ENCODE data around the gene C1orf115. TPM values are rescaled to one million over a fixed set of nuclear protein-coding genes. Genes with fewer than 3 reads are reported as not detected.

C1orf115 gene
- total RNA-seq, 1 donor from 2014 or later: 30.5 TPM

GRCh38 chr1:220741349-220741748, 51.2 kb downstream of the C1orf115 start:
- no peak for DNase-seq
- H3K27ac Mint-ChIP-seq (ENCODE audit: unreplicated experiment): no peak overlapping the region
- H3K9me3 Mint-ChIP-seq (ENCODE audit: unreplicated experiment): no peaks in the 10 kb centered on the region
- no peak for TF ChIP-seq CTCF (IDR thresholded peaks at IDR 0.05; ENCODE audit: partially characterized antibody, unreplicated experiment)
- H3K4me3 Mint-ChIP-seq (ENCODE audit: unreplicated experiment): no peak overlapping the region
- peaks cover 2% of the 10 kb centered on the region for H3K4me1 Mint-ChIP-seq (ENCODE audit: low read depth, unreplicated experiment)
- H3K36me3 Mint-ChIP-seq (ENCODE audit: unreplicated experiment): peaks cover under 1% of the 10 kb centered on the region
- no peaks in the 10 kb centered on the region for H3K27me3 Mint-ChIP-seq (ENCODE audit: unreplicated experiment)

GRCh38 chr1:220741825-220742224, 51.7 kb downstream of the C1orf115 start:
- H3K27ac Mint-ChIP-seq (ENCODE audit: unreplicated experiment): no peak overlapping the region
- peaks cover 2% of the 10 kb centered on the region for H3K9me3 Mint-ChIP-seq (ENCODE audit: unreplicated experiment)
- no peak for TF ChIP-seq CTCF (IDR thresholded peaks at IDR 0.05; ENCODE audit: partially characterized antibody, unreplicated experiment)
- H3K4me3 Mint-ChIP-seq (ENCODE audit: unreplicated experiment): no peak overlapping the region
- no peak for DNase-seq
- no peaks in the 10 kb centered on the region for H3K27me3 Mint-ChIP-seq (ENCODE audit: unreplicated experiment)
- peaks cover 3% of the 10 kb centered on the region for H3K36me3 Mint-ChIP-seq (ENCODE audit: unreplicated experiment)
- peaks cover 6% of the 10 kb centered on the region for H3K4me1 Mint-ChIP-seq (ENCODE audit: low read depth, unreplicated experiment)

- no peak overlapping the region for H3K27ac Mint-ChIP-seq (ENCODE audit: unreplicated experiment)
- DNase-seq: no peak
- no peak for TF ChIP-seq CTCF (IDR thresholded peaks at IDR 0.05; ENCODE audit: partially characterized antibody, unreplicated experiment)
- no peaks in the 10 kb centered on the region for H3K27me3 Mint-ChIP-seq (ENCODE audit: unreplicated experiment)
- H3K36me3 Mint-ChIP-seq (ENCODE audit: unreplicated experiment): peaks cover 7% of the 10 kb centered on the region
- peaks cover 3% of the 10 kb centered on the region for H3K9me3 Mint-ChIP-seq (ENCODE audit: unreplicated experiment)
- H3K4me3 Mint-ChIP-seq (ENCODE audit: unreplicated experiment): no peak overlapping the region
- peaks cover 12% of the 10 kb centered on the region for H3K4me1 Mint-ChIP-seq (ENCODE audit: low read depth, unreplicated experiment)
Observed at GRCh38 chr1:220742520-220742919, 52.4 kb downstream of the C1orf115 start.

GRCh38 chr1:220746851-220747250, 56.7 kb downstream of the C1orf115 start:
- Mint-ChIP-seq H3K4me3 (ENCODE audit: unreplicated experiment) (peak overlapping the region; percentile 85), H3K4me1 (ENCODE audit: low read depth, unreplicated experiment) (peaks cover 19% of the 10 kb centered on the region), H3K27ac (ENCODE audit: unreplicated experiment) (no peak overlapping the region), H3K9me3 (ENCODE audit: unreplicated experiment) (peaks cover 8% of the 10 kb centered on the region), H3K36me3 (ENCODE audit: unreplicated experiment) (peaks cover 7% of the 10 kb centered on the region), H3K27me3 (ENCODE audit: unreplicated experiment) (peaks cover 2% of the 10 kb centered on the region)
- TF ChIP-seq CTCF (IDR thresholded peaks at IDR 0.05; ENCODE audit: partially characterized antibody, unreplicated experiment): no peak
- no peak for DNase-seq

GRCh38 chr1:220747437-220748088, 57.4 kb downstream of the C1orf115 start:
- no peak overlapping the region for H3K27ac Mint-ChIP-seq (ENCODE audit: unreplicated experiment)
- peaks cover 2% of the 10 kb centered on the region for H3K27me3 Mint-ChIP-seq (ENCODE audit: unreplicated experiment)
- DNase-seq: no peak
- H3K4me3 Mint-ChIP-seq (ENCODE audit: unreplicated experiment): peak overlapping the region; percentile 85
- peaks cover 8% of the 10 kb centered on the region for H3K9me3 Mint-ChIP-seq (ENCODE audit: unreplicated experiment)
- peaks cover 19% of the 10 kb centered on the region for H3K4me1 Mint-ChIP-seq (ENCODE audit: low read depth, unreplicated experiment)
- peaks cover 7% of the 10 kb centered on the region for H3K36me3 Mint-ChIP-seq (ENCODE audit: unreplicated experiment)
- TF ChIP-seq CTCF (IDR thresholded peaks at IDR 0.05; ENCODE audit: partially characterized antibody, unreplicated experiment): no peak
